GM18867 (cell line): ENCODE measurements around the gene TRIM22.

Source experiments
- ATAC-seq: cut with Tn5 transposase; IDR thresholded peaks from one replicate; pipeline ENCODE4 v1.9.1; 2021; ENCODE audit warnings: mild to moderate bottlenecking, moderate library complexity; ENCODE audit not compliant: unreplicated experiment

Gene TRIM22

DNA sequence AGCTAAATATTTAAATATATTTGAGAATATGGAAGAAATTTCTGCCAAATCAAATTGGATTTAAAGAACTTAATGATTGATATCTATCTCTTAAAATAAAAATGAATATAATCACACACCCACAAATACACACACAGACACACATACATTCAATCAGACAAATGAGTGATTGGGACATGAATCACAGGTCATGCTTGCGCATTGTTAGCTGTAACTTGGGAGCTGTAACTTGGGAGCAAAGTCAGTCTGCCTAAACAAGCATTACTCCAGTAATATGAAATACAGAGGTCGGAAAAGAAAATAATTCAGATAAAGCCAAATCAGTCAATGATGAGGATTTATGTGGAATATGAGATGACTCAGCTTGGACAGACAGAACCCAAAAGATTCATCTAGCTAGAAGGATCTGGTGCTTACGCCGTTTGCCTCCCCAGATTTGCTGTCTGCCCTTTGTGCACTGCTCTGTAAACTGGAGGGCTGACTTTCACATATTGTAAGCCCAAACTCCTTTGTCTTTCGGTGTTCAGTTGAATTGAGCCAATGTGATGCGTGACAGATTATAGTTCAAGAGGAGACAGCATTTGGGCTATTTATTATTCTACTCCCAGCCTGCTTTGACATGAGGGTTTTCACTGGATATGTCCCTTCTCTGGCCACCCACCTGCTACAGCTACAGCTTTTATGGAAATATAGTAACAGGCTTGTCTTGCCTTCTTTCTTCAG lies 48.2 kb downstream of the TRIM22 start:
- no peak for ATAC-seq

DNA sequence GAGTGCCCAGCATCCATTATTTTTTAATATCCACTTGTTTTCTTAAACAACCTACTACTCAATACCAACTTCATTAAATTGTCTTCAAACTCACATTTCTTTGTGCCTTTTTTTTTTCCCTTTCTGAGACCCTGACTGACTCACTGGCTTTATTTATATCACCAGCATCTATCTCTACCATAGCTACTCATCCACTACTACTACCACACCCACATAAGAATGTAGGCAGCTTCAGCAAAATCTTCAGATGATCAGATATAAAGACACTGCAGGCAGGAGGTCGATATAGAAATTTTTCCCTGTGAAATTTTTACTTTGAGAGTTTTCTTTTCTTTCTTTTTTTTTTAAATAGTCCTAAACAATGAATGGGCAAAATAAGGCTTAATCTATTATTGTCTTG lies 48.8 kb downstream of the TRIM22 start:
- no peak for ATAC-seq

DNA sequence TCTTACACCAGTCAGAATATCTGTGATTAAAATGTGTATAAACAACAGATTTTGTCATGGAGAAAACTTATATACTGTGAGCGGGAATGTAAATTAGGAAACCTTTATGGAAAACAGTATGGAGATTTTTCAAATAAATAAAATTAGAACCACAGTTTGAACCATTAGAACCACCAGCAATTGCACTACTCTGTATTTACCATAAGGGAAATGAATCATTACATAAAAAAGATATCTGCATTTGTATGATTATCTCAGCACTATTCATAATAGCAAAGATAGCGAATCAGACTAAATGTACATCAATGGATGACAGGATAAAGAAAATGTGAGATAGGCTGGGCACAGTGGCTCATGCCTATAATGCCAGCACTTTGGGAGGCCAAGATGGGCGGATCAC lies 57.0 kb downstream of the TRIM22 start:
- ATAC-seq: no peak

DNA sequence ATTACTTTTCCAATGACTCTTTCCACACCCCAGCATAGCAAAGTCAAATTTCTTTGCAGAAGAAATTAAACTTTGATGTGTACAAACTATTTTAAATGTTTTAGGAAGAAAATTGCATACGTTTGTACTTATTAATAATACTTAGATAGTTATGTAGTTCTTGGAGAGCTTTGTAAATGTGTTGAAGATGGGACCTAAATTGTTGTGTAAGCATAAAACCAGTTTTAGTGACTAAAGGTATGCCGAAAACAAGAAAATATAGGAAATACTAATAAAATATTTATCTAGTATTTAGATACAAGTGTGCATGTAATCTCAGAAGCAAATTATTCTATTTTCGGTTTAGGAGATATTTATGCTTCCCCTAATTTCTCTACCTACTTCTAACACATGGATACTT lies 60.2 kb downstream of the TRIM22 start:
- no peak for ATAC-seq

DNA sequence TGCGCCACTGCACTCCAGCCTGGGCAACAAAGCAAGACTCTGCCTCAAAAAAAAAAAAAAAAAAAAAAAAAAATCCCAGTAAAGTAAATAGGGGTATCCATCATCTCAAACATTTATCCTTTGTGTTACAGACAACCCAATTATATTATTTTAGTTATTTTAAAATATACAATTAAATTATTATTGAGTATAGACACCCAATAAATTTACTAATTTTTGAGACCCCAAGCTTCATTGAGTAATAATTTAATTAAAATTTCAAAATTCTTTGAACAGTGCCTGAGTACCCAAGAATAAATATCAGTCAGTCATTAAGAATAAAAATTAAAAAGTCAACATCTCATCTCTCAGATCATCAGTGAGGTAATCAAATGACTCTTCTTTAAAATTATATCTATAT lies 64.4 kb downstream of the TRIM22 start, which contains the start of gene OR52N4:
OR52N4 (plus strand) TSS at position 301 of the 400 bp plus-strand sequence. CDS start 498 bp downstream, outside the sequence.
- ATAC-seq: no peak
